ENCODE data around the gene GLRX.

The GLRX gene

GRCh38 chr5:95773335-95774059, 49.0 kb downstream of the GLRX start:
- no peak for DNase-seq

GRCh38 chr5:95771892-95772291, 50.6 kb downstream of the GLRX start:
- no peak for DNase-seq

GRCh38 chr5:95770830-95771708, 51.5 kb downstream of the GLRX start:
- no peak for DNase-seq

GRCh38 chr5:95768731-95769130, 53.8 kb downstream of the GLRX start:
- DNase-seq = no peak

GRCh38 chr5:95763941-95764340, 58.6 kb downstream of the GLRX start:
- no peak for DNase-seq
